Glomerular visceral epithelial cell (primary cell): ENCODE data around the gene STARD8.
"Not testable (repeated sequence)": the region's sequence is repeated elsewhere in the genome, so short reads cannot be mapped to it uniquely, and the experiment has no call there.

ENCODE experiments used
- DNase-seq: peaks from one replicate; pipeline ENCODE4 v3.0.0-alpha.2; 2016; ENCODE audit errors: extremely low spot score

The STARD8 gene

GRCh38 chrX:68656473-68656872 lies 9.0 kb downstream of the STARD8 start:
- DNase-seq, result not testable (repeated sequence)

DNA sequence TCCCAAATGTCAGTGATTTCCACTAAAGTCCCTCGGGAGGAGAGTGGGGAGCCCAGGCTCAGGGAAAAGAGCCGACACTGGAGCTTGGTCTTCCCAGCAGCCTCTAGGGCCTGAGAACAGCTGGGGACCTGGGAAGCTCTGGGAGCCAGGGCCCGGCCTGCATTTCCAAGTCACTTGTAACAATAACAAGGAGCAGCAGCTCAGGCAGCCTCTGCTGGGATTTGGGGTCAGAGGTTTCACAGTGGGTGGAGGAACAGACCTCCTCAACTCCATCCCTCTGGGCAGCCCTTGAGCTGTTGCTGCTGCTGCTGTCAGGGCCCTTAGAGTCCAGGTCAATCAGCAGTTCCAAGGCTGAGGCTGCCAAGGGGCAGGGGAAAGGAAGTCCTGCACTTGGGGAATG lies 11.1 kb downstream of the STARD8 start:
- DNase-seq, result no peak

GRCh38 chrX:68659385-68659784 lies 11.9 kb downstream of the STARD8 start:
- DNase-seq, result peak; percentile 11

GRCh38 chrX:68659786-68660185 lies 12.3 kb downstream of the STARD8 start:
- peak; percentile 9 for DNase-seq

GRCh38 chrX:68660746-68661145 lies 13.3 kb downstream of the STARD8 start:
- no peak for DNase-seq

- DNase-seq, result no peak
Measured at GRCh38 chrX:68665502-68665901, 18.0 kb downstream of the STARD8 start.

GRCh38 chrX:68666580-68666979 lies 19.1 kb downstream of the STARD8 start:
- DNase-seq, result no peak

GRCh38 chrX:68669094-68669860 lies 21.8 kb downstream of the STARD8 start:
- no peak for DNase-seq

DNA sequence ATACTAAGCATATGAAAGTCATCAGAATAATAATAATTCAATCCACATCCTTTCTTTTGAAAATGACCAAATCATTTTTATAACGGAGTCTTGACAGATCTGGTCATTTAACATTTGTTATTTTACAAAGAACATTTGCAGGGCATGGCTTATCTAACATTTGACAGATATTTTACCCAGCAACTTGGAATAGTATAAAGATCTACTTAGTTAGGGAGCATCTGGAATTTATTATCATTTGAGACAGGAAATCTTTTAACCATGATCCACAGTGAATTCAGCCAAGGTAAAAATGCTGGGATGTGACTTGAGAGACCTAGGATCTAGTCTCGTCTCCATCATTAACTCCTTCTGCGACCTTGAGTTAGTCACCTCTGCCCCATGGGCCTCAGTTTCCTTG lies 22.4 kb downstream of the STARD8 start:
- no peak for DNase-seq

GRCh38 chrX:68671221-68671620 lies 23.8 kb downstream of the STARD8 start:
- DNase-seq, result no peak

GRCh38 chrX:68672581-68673318 lies 25.3 kb downstream of the STARD8 start:
- no peak for DNase-seq

- DNase-seq, result no peak
Measured at GRCh38 chrX:68675571-68675970, 28.1 kb downstream of the STARD8 start.

- no peak for DNase-seq
Measured at GRCh38 chrX:68676335-68676734, 28.9 kb downstream of the STARD8 start.

DNA sequence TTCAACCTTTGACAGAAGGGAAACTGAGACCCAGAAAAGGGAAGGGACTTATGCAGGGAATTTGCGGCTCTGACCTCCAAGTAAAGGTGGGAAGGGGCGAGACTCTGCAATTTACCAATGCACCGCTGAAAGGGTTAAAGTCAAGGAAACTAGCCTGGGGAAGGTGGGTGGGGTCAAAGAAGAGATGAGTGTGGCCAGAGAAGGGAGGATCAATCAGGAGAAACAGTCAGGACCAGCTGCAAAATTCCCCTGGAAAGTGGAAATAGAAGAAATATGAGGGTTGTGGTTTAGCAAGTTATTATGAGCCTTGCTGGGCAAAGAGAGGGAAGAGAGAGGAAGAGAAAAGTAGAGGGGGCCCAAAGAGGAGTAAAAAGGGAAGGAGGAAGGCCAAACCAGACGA lies 30.5 kb downstream of the STARD8 start:
- DNase-seq, result no peak

DNA sequence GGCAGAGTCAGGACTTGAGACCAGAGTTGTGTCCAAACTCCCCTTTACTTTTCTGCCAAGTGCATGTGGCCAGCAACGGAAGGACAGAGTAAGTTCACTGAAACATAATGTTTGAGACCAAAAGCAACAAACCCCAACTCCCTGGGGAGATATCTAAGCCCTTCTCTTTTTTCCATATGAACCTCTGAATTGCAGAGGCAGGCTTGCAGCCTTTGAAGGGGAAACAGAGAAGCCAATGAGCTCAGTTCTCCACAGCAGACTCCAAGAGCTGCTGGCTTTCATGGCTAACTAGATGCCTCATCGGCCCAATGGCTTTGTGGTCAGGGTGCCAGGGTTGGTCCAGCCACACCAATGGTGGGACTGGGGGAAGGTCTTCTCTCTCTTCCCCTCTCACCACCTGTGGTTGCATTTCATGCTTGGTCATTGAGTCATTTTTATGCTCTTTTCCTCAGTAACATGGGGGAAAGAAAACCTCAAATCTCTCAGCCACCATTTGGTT lies 34.0 kb downstream of the STARD8 start:
- peak; percentile 90 for DNase-seq

DNA sequence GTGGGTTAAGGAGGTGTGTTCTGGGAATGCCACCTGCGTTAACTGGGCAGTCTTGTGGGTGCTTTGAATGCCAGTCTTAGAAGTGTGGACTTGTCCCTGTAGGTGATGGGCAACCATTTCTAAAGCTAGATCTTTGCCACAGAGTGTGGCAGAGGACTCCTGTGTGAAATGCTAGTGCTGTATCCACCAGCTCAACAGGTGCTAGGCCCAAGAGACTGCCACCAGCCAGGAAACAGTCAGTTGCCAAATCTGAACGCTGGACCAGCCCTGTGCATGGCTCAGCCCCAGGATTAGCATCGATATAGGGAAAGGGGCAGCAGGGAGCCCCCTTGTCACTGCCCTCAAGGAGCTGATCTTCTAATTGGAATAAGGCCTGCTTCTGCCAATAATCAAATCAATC lies 35.3 kb downstream of the STARD8 start:
- no peak for DNase-seq

GRCh38 chrX:68683580-68683979 lies 36.1 kb downstream of the STARD8 start:
- DNase-seq, result no peak

DNA sequence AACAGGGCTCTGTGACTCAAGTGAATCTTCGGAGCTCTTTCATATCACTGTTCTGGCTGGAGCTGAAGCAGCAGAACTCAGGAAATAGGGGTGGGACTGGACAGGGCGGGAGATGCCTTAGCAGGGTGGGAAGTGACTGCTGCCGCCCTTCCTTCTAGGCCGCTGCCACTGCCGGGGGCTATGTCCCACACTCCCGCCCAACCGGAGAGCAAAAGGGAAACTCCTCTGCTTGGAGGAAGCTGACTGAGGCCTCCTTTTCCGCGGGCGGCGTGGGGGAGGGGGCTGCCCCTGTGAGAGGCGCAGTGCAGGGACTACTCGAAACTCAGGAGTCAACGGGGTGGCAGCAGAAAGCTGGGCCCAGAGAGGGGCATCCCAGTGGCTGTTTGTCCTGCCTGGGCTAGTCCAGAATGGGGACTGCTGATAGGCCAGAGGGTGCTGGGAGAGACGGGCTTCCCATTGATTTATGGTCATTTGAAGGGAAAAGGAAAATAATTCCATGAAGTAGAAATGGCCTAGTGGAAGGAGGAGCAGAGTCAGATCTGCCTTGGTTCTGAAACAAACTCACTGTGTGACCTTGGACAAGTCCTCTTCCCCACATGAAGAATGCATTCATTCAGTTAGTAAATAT lies 36.9 kb downstream of the STARD8 start:
- DNase-seq, result no peak

- DNase-seq, result no peak
Measured at GRCh38 chrX:68684919-68685304, 37.4 kb downstream of the STARD8 start.

DNA sequence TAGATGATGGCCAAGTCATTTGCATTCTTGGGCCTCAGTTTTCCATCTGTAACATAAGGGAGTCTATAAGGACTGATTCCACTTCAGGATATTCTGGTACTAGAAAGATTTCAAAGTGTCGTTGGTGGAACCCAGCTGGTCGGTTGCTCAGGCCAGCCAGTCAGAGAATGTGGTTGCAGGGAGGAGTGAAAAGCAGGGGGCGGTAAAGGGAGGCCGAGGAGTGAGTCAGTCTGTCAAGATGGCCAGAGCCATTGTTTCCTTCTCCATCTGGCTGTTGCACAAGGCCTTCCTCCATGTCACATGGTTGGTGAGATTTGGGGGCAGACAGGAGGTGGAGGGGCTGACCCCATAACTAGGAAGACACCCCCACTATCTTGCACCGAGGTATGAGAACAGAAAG lies 38.2 kb downstream of the STARD8 start:
- DNase-seq, result no peak

GRCh38 chrX:68686097-68686977 lies 38.9 kb downstream of the STARD8 start:
- DNase-seq, result no peak

GRCh38 chrX:68688931-68689330 lies 41.5 kb downstream of the STARD8 start:
- DNase-seq, result not testable (repeated sequence)
